Gastroesophageal sphincter (tissue), 4 donors: ENCODE data around the gene PUM1. TPM values are rescaled to one million over a fixed set of nuclear protein-coding genes. Genes with fewer than 3 reads are reported as not detected.

Experiments
- ATAC-seq: fragments of 150-250 bp; one replicate; pipeline ENCODE4 v1.9.1; 2016; ENCODE audit warnings: mild to moderate bottlenecking, moderate library complexity
- H3K27ac ChIP-seq, 4 donors: fragments of 200-600 bp; sonication (generic) in 3 of 4; 1 replicate in 3 of 4; 2 replicates in 1 of 4; pipeline ENCODE4 v1.5.1; 2016 to 2019
- H3K27me3 ChIP-seq: fragments of 200-600 bp; sonication (generic); one replicate; pipeline ENCODE4 v1.5.1; 2019
- H3K36me3 ChIP-seq, 2 donors: fragments of 200-600 bp; sonication (generic); one replicate each; pipeline ENCODE4 v1.5.1; 2019; ENCODE audit warnings: control low read depth in 1 of 2
- H3K4me1 ChIP-seq, 3 donors: fragments of 200-600 bp; sonication (generic); 1 replicate in 2 of 3; 2 replicates in 1 of 3; pipeline ENCODE4 v1.5.1; 2016 to 2019; ENCODE audit warnings: control low read depth in 2 of 3
- H3K4me3 ChIP-seq, 2 donors: fragments of 200-600 bp; sonication (generic); one replicate each; pipeline ENCODE4 v1.5.1; 2019; ENCODE audit warnings: mild to moderate bottlenecking in 1 of 2, moderate library complexity in 1 of 2
- H3K9me3 ChIP-seq, 3 donors: fragments of 200-600 bp; sonication (generic); one replicate each; pipeline ENCODE4 v1.5.1; 2017 to 2019; ENCODE audit warnings: control low read depth in 2 of 3
- EP300 ChIP-seq: sonication (generic); formaldehyde crosslinking; IDR thresholded peaks from one replicate; pipeline ENCODE4 v1.6.1; 2017; ENCODE audit warnings: antibody characterized with exemption, mild to moderate bottlenecking
- POLR2A ChIP-seq, 2 donors: fragments of 450-650 bp; IDR thresholded peaks; one replicate each; pipeline ENCODE4 v1.6.1; 2017; ENCODE audit warnings: antibody characterized with exemption in 2 of 2, mild to moderate bottlenecking in 2 of 2, moderate library complexity in 1 of 2
- POLR2AphosphoS5 ChIP-seq: sonication (generic); formaldehyde crosslinking; IDR thresholded peaks from one replicate; pipeline ENCODE4 v1.6.1; 2017; ENCODE audit warnings: antibody characterized with exemption
- WGBS, 2 donors: methylation state at CpG; one replicate each; pipeline ENCODE4 v1.1.5; 2018; ENCODE audit warnings: low coverage in 1 of 2; 5-methylcytosine and 5-hydroxymethylcytosine counted together
- total RNA-seq, 4 donors: library from RNA; depleted of rRNA; stranded (reverse); fragments of >200 nt; gene quantifications; one replicate each; pipeline ENCODE4 v1.1.0, GENCODE V29; 2016
- TF ChIP-seq, protein P1 (sequence below), 4 experiments: fragments of 200-600 bp in 2 of 4; fragments of 450-650 bp in 2 of 4; sonication (generic) in 1 of 4; IDR thresholded peaks; one replicate each; pipeline ENCODE4 v1.5.1; 2017 to 2019; ENCODE audit warnings: antibody characterized with exemption in 4 of 4, mild to moderate bottlenecking in 2 of 4, moderate library complexity in 2 of 4

The PUM1 gene
- total RNA-seq, 4 donors from 2014 or later = 83.8 to 90.7 (median 88.4) TPM

DNA sequence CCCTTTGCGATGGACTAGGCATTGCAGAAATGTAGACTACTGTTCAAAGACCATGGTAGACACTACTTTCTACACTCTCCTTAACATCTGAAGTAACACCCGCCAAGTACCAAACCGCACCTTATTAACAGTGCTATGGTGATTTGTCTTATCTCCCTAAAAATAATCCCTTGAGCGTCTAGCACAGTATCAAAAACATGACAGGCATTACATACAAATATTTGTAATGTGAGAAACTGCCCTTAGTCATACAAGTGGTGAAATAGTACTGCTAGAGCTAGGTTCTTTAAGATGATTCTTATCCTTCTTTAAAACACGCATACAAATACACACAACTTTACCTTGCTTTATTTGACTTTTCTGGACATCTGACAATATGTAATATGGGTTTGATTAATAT is 27.2 kb downstream of the PUM1 start:
- no peak for TF ChIP-seq EP300
- TF ChIP-seq, protein P1, sequence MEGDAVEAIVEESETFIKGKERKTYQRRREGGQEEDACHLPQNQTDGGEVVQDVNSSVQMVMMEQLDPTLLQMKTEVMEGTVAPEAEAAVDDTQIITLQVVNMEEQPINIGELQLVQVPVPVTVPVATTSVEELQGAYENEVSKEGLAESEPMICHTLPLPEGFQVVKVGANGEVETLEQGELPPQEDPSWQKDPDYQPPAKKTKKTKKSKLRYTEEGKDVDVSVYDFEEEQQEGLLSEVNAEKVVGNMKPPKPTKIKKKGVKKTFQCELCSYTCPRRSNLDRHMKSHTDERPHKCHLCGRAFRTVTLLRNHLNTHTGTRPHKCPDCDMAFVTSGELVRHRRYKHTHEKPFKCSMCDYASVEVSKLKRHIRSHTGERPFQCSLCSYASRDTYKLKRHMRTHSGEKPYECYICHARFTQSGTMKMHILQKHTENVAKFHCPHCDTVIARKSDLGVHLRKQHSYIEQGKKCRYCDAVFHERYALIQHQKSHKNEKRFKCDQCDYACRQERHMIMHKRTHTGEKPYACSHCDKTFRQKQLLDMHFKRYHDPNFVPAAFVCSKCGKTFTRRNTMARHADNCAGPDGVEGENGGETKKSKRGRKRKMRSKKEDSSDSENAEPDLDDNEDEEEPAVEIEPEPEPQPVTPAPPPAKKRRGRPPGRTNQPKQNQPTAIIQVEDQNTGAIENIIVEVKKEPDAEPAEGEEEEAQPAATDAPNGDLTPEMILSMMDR (IDR thresholded peaks at IDR 0.05) = no peak
- TF ChIP-seq POLR2AphosphoS5 = no peak
- TF ChIP-seq POLR2A (IDR thresholded peaks at IDR 0.05) = no peak
- no peaks in the 10 kb centered on the region for H3K9me3 ChIP-seq
- ATAC-seq = no peak
- peaks cover 0 to 11% of the 10 kb centered on the region in 2 donors for H3K36me3 ChIP-seq
- peaks cover 0 to 79% (median 15%) of the 10 kb centered on the region in 3 donors for H3K4me1 ChIP-seq
- no peak overlapping the region for H3K27ac ChIP-seq
- H3K4me3 ChIP-seq = no peak overlapping the region
- H3K27me3 ChIP-seq = no peaks in the 10 kb centered on the region
- 75 to 76% methylated on average over 5 of the region's 5 CpGs for WGBS, 2 donors

DNA sequence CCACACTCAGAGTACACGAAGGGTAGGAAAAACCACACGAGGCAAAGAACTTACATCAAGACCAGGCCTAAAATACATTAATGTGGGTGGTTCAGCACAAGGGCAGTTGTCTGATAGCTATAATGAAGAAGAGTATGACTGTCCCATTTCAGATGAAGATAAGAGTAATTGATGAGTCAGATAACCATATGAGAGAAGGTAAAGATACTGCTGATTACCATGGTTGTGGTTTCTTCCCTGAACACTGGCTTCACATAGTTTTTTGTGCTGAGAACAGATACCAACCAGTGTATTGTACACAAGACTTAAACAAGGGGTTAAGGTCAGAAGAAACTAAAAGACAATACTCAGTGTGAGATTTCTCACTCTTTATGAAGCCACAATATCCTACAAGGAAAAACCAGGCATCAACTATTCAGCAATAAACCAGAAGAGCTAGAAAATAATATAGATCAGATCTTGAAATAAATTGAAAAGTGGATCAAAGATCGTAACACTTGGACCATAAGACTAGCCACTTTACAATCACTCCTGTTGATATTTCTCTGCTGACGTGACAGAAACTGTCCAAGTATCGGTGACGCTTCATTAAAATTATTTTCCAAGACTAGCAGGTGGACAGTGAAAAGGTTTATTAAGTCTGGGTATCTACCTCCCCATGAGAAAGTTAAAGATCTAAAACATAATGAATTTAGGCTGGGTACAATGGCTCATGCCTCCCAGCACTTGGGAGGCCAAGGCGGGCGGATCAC is 28.6 kb downstream of the PUM1 start:
- ATAC-seq = no peak
- peaks cover 0 to 4% of the 10 kb centered on the region in 2 donors for H3K36me3 ChIP-seq
- H3K9me3 ChIP-seq = no peaks in the 10 kb centered on the region
- H3K4me1 ChIP-seq = peaks cover 0 to 86% (median 15%) of the 10 kb centered on the region in 3 donors
- 82 to 87% methylated on average over 6 to 8 of the region's 8 CpGs for WGBS, 2 donors
- no peak overlapping the region for H3K4me3 ChIP-seq
- no peak for TF ChIP-seq POLR2AphosphoS5
- TF ChIP-seq, protein P1 (IDR thresholded peaks at IDR 0.05) = no peak
- TF ChIP-seq EP300 = no peak
- TF ChIP-seq POLR2A (IDR thresholded peaks at IDR 0.05) = no peak
- no peaks in the 10 kb centered on the region for H3K27me3 ChIP-seq
- no peak overlapping the region for H3K27ac ChIP-seq

DNA sequence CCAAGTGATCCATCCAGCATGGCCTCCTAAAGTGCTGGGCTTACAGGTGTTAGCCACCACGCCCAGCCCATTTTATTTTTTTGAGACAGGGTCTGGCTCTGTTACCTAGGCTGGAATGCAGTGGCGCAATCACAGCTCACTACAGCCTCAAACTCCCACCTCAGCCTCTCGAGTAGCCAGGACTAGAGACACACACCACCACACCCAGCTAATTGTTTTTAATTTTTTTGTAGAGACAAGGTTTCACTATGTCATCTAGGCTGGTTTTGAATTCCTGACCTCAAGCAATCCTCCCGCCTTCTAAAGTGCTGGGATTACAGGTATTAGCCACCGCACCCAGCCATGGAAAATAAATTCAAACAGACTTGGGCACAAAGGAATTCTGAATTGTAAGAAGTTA is 31.9 kb downstream of the PUM1 start:
- no peaks in the 10 kb centered on the region for H3K27me3 ChIP-seq
- TF ChIP-seq EP300 (no peak), POLR2A (IDR thresholded peaks at IDR 0.05) (no peak), POLR2AphosphoS5 (no peak)
- TF ChIP-seq, protein P1 (IDR thresholded peaks at IDR 0.05) = no peak
- 91 to 94% methylated on average over 4 of the region's 5 CpGs for WGBS, 2 donors
- H3K27ac ChIP-seq = no peak overlapping the region
- ATAC-seq = no peak
- no peaks in the 10 kb centered on the region for H3K9me3 ChIP-seq
- no peak overlapping the region for H3K4me3 ChIP-seq
- H3K4me1 ChIP-seq = peaks cover 6 to 90% (median 28%) of the 10 kb centered on the region in 3 donors
- peaks cover 0 to 4% of the 10 kb centered on the region in 2 donors for H3K36me3 ChIP-seq

DNA sequence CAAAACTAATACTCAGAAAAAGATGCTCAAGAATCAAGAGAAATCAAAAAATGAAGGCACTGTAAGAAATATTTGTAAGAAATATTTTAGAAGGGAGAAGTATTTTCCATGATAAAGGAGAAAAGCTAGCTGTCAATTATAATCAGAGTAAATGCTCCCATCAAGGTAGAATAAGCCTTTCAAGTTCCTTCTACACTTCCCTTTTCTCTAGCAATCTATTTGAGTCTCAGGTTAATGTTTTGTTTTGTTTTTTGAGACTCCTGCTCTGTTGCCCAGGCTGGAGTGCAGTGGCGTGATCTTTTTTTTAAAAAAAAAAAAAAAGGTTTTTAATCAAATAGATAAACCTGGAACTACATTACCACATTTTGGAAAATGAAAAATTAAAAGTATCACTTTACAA is 33.3 kb downstream of the PUM1 start:
- WGBS, 2 donors = 80 to 83% methylated on average over 1 of the region's 1 CpG
- H3K4me3 ChIP-seq = no peak overlapping the region
- peaks cover 0 to 5% of the 10 kb centered on the region in 2 donors for H3K36me3 ChIP-seq
- no peak for ATAC-seq
- H3K27me3 ChIP-seq = no peaks in the 10 kb centered on the region
- peaks cover 17 to 93% (median 32%) of the 10 kb centered on the region in 3 donors for H3K4me1 ChIP-seq
- TF ChIP-seq POLR2AphosphoS5 = no peak
- TF ChIP-seq POLR2A (IDR thresholded peaks at IDR 0.05) = no peak
- TF ChIP-seq, protein P1 (IDR thresholded peaks at IDR 0.05) = no peak
- no peak overlapping the region for H3K27ac ChIP-seq
- no peaks in the 10 kb centered on the region for H3K9me3 ChIP-seq
